GM10266 (cell line): ENCODE results near the gene SMAP1.

Experiments
- DNase-seq: peaks from one replicate; pipeline ENCODE4 v3.0.0; 2012; ENCODE audit errors: extremely low spot score
- TF ChIP-seq, protein P1 (sequence below): IDR thresholded peaks from 2 replicates; pipeline ENCODE4 v1.5.1; 2012; ENCODE audit warnings: mild to moderate bottlenecking, low read depth; ENCODE audit not compliant: control insufficient read depth, insufficient read depth; ENCODE audit errors: missing control alignments

Gene SMAP1

GRCh38 chr6:70779934-70780333, 112.3 kb downstream of the SMAP1 start:
- DNase-seq: no peak
- TF ChIP-seq, protein P1, sequence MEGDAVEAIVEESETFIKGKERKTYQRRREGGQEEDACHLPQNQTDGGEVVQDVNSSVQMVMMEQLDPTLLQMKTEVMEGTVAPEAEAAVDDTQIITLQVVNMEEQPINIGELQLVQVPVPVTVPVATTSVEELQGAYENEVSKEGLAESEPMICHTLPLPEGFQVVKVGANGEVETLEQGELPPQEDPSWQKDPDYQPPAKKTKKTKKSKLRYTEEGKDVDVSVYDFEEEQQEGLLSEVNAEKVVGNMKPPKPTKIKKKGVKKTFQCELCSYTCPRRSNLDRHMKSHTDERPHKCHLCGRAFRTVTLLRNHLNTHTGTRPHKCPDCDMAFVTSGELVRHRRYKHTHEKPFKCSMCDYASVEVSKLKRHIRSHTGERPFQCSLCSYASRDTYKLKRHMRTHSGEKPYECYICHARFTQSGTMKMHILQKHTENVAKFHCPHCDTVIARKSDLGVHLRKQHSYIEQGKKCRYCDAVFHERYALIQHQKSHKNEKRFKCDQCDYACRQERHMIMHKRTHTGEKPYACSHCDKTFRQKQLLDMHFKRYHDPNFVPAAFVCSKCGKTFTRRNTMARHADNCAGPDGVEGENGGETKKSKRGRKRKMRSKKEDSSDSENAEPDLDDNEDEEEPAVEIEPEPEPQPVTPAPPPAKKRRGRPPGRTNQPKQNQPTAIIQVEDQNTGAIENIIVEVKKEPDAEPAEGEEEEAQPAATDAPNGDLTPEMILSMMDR: no peak

- DNase-seq: no peak
- TF ChIP-seq, protein P1: no peak
Observed at GRCh38 chr6:70790483-70791224, 123.0 kb downstream of the SMAP1 start.

DNA sequence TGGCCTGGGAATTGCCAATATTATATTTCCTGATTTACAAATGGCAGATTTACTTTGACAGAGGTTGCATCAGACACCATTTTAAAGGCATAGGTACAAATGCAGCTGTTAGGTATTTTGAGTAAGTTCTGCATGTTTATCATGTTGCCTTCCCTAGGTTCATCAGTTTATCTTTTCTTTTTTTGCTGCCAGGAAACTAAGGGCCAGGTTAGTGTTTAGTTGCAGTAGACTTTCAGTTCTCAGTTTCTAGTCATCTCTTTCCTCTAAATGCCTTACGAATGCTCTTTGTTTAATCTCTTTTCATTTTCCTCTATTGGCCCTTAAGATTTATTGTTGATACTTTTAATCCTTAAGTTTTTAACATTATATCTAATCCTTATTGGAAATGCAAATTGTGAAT, 129.9 kb downstream of the SMAP1 start:
- peak; percentile 6 for DNase-seq
- TF ChIP-seq, protein P1: no peak

- no peak for DNase-seq
- TF ChIP-seq, protein P1: no peak
Observed at GRCh38 chr6:70806086-70806485, 138.4 kb downstream of the SMAP1 start.

DNA sequence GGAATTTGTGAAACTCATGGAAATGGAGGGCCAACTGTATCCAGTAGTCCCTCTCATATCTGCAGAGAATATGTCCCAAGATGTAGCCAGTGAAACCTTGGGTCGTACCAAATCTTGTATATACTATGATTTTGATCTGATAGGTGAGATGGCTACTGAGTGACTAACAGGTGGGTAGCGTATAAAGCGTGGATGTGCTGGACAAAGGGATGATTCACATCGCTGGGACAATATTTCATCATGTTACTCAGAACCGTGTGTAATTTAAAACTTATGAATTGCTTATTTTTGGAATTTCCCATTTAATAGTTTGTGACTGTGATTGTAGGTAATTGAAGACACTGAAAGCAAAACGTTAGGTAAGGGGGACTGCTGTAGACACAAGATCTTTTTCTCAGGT, 144.1 kb downstream of the SMAP1 start:
- no peak for DNase-seq

DNA sequence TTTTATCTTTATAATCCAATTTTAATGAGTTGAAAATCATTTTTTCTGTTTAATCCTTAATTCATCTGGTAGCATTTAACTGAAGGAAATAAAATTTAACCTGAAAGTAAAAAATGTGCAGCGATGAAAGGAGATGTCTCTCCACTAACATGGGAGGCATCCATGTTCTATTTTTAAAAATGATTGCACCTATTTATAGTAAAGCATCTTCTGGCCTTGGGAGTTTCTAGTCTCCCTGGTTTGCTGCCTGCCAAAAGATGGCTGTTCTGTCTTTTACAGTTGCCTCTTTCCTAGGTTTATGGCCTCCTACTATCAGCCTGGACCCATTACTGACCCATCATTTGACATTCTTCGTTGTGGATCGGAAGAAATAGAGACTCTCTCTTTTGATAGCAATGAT, 146.2 kb downstream of the SMAP1 start:
- TF ChIP-seq, protein P1: no peak
- no peak for DNase-seq

More for the DNA sequence above, 144.1 kb downstream of the SMAP1 start:
- TF ChIP-seq, protein P1: no peak

DNA sequence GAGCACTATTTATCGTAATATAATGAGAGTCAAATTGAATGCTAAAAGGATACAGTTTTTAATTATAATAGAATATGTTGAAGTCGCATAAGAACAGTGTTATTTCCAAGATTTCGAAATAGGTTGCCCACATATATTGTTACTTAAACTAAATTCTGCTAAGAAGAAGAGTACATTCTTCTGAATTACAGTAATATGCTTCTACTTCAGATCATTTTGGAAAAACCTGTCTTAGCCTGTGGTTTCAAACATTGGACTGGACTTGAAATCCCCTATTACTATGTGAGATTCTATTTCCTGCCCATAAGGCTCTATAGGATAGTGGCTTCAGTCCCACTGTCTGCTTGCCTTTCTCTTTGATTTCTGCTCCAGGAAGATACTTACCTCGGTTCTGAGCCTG, 152.0 kb downstream of the SMAP1 start:
- no peak for DNase-seq
- TF ChIP-seq, protein P1: no peak
